Measurements from ENCODE around the gene TTLL5. TPM values are rescaled to one million over a fixed set of nuclear protein-coding genes. Genes with fewer than 3 reads are reported as not detected.
A peak's percentile ranks its signal among the peaks of the same experiment; 100 is the strongest.

The TTLL5 gene
- total RNA-seq, 2 experiments from 2014 or later = 19.8 to 26.4 TPM

DNA sequence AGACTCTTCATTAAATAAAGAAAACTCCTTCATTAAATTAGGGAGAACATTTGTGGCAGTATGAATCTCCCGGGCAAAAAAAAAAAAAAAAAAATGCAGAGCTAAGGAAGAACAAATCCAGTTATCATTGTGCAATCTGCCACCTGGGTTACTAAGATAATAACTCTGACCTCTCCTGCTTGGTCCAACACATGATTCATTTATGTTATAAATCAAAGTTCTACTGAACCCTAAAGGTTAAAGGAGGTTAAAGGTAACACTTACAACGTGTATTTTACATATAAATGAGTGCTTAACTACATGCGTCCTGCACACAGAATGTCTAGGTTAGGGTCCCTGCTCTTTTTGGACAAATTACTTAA is 316.5 kb downstream of the TTLL5 start:
- H3K4me1 ChIP-seq (ENCODE audit: insufficient read depth, low read length) = peaks cover 39% of the 10 kb centered on the region
- POLR2A ChIA-PET = no interaction called here
- Mint-ChIP-seq H3K4me1 (ENCODE audit: low read depth) (peaks cover 39% of the 10 kb centered on the region), H3K27me3 (no peaks in the 10 kb centered on the region), H3K9me3 (no peaks in the 10 kb centered on the region), H3K36me3 (ENCODE audit: low read depth) (no peaks in the 10 kb centered on the region), H3K4me3 (no peak overlapping the region), H3K27ac (no peak overlapping the region)
- H3K9me3 ChIP-seq (ENCODE audit: control insufficient read depth in 1 of 2, insufficient read depth in 1 of 2, low read length in 2 of 2) = no peaks in the 10 kb centered on the region
- intact Hi-C loops (cut with DNase I, micrococcal nuclease) = loop anchor here in 1 of 2 experiments (5.0 kb wide), 1 partner anchor 1365 kb away; the partner anchor contains the start of gene LTBP2
- DNase-seq (no peak), ATAC-seq (ENCODE audit: poor library complexity) (no peak)
- CTCF ChIA-PET = interaction anchor here (0.7 to 1.2 kb wide), 2 partner anchors 28 to 269 kb away, joined by 3 to 4 read pairs; no protein-coding TSS in a partner anchor
- TF ChIP-seq, protein P1, sequence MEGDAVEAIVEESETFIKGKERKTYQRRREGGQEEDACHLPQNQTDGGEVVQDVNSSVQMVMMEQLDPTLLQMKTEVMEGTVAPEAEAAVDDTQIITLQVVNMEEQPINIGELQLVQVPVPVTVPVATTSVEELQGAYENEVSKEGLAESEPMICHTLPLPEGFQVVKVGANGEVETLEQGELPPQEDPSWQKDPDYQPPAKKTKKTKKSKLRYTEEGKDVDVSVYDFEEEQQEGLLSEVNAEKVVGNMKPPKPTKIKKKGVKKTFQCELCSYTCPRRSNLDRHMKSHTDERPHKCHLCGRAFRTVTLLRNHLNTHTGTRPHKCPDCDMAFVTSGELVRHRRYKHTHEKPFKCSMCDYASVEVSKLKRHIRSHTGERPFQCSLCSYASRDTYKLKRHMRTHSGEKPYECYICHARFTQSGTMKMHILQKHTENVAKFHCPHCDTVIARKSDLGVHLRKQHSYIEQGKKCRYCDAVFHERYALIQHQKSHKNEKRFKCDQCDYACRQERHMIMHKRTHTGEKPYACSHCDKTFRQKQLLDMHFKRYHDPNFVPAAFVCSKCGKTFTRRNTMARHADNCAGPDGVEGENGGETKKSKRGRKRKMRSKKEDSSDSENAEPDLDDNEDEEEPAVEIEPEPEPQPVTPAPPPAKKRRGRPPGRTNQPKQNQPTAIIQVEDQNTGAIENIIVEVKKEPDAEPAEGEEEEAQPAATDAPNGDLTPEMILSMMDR (IDR thresholded peaks at IDR 0.05) = no peak
- H3K4me3 ChIP-seq (ENCODE audit: low read length) = no peak overlapping the region
- no peak overlapping the region for H3K27ac ChIP-seq (ENCODE audit: low read depth in 1 of 2, low read length in 2 of 2)
- H3K27me3 ChIP-seq (ENCODE audit: control insufficient read depth in 1 of 2, insufficient read depth in 2 of 2, low read length in 2 of 2) = no peaks in the 10 kb centered on the region
- H3K36me3 ChIP-seq (ENCODE audit: insufficient read depth, low read length) = no peaks in the 10 kb centered on the region

- Mint-ChIP-seq H3K4me3 (no peak overlapping the region), H3K27ac (peak overlapping the region; percentile 63), H3K27me3 (no peaks in the 10 kb centered on the region), H3K4me1 (ENCODE audit: low read depth) (peaks cover 39% of the 10 kb centered on the region), H3K36me3 (ENCODE audit: low read depth) (no peaks in the 10 kb centered on the region), H3K9me3 (no peaks in the 10 kb centered on the region)
- intact Hi-C loops (cut with DNase I, micrococcal nuclease) = loop anchor here in 1 of 2 experiments (5.0 kb wide), 1 partner anchor 1366 kb away; the partner anchor contains the start of gene LTBP2
- Histone ChIP-seq H3K4me3 (ENCODE audit: low read length) (no peak overlapping the region), H3K9me3 (ENCODE audit: control insufficient read depth in 1 of 2, insufficient read depth in 1 of 2, low read length in 2 of 2) (no peaks in the 10 kb centered on the region), H3K4me1 (ENCODE audit: insufficient read depth, low read length) (peaks cover 44% of the 10 kb centered on the region), H3K36me3 (ENCODE audit: insufficient read depth, low read length) (no peaks in the 10 kb centered on the region), H3K27me3 (ENCODE audit: control insufficient read depth in 1 of 2, insufficient read depth in 2 of 2, low read length in 2 of 2) (no peaks in the 10 kb centered on the region), H3K27ac (ENCODE audit: low read depth in 1 of 2, low read length in 2 of 2) (no peak overlapping the region)
- TF ChIP-seq, protein P1 (IDR thresholded peaks at IDR 0.05) = no peak
- peak; percentile 49 for ATAC-seq (ENCODE audit: poor library complexity)
- DNase-seq = peak in 10 of 14 experiments; percentile 12 to 57 (median 32)
- POLR2A ChIA-PET = interaction anchor here (1.1 to 1.7 kb wide), 2 partner anchors 269 to 683 kb away, joined by 3 to 9 read pairs; no protein-coding TSS in a partner anchor
- CTCF ChIA-PET = interaction anchor here (1.5 kb wide), 1 partner anchor 72 kb away, joined by 12 read pairs; no protein-coding TSS in a partner anchor
Measured at GRCh38 chr14:75978249-75978731, 317.2 kb downstream of the TTLL5 start.

GRCh38 chr14:75979071-75979571 is 318.1 kb downstream of the TTLL5 start:
- H3K27ac Mint-ChIP-seq = peak overlapping the region; percentile 24
- H3K4me1 ChIP-seq (ENCODE audit: insufficient read depth, low read length) = peaks cover 44% of the 10 kb centered on the region

More at GRCh38 chr14:75979071-75979571, 318.1 kb downstream of the TTLL5 start:
- H3K27me3 ChIP-seq (ENCODE audit: control insufficient read depth in 1 of 2, insufficient read depth in 2 of 2, low read length in 2 of 2) = no peaks in the 10 kb centered on the region
- H3K9me3 Mint-ChIP-seq = no peaks in the 10 kb centered on the region
- CTCF ChIA-PET = interaction anchor here (1.5 kb wide), 1 partner anchor 72 kb away, joined by 12 read pairs; no protein-coding TSS in a partner anchor
- peak in 5 of 14 experiments; percentile 9 to 52 (median 31) for DNase-seq
- peaks cover 39% of the 10 kb centered on the region for H3K4me1 Mint-ChIP-seq (ENCODE audit: low read depth)
- no peaks in the 10 kb centered on the region for H3K9me3 ChIP-seq (ENCODE audit: control insufficient read depth in 1 of 2, insufficient read depth in 1 of 2, low read length in 2 of 2)
- ATAC-seq (ENCODE audit: poor library complexity) = no peak
- no peak overlapping the region for H3K4me3 ChIP-seq (ENCODE audit: low read length)
- POLR2A ChIA-PET = interaction anchor here (1.1 to 1.7 kb wide), 2 partner anchors 270 to 684 kb away, joined by 3 to 9 read pairs; no protein-coding TSS in a partner anchor
- H3K4me3 Mint-ChIP-seq = no peak overlapping the region
- H3K36me3 Mint-ChIP-seq (ENCODE audit: low read depth) = no peaks in the 10 kb centered on the region
- intact Hi-C loops (cut with DNase I, micrococcal nuclease) = loop anchor here in 1 of 2 experiments (5.0 kb wide), 1 partner anchor 1367 kb away; the partner anchor contains the start of gene LTBP2
- no peaks in the 10 kb centered on the region for H3K36me3 ChIP-seq (ENCODE audit: insufficient read depth, low read length)
- no peak overlapping the region for H3K27ac ChIP-seq (ENCODE audit: low read depth in 1 of 2, low read length in 2 of 2)
- TF ChIP-seq, protein P1 (IDR thresholded peaks at IDR 0.05) = peak; percentile 19
- no peaks in the 10 kb centered on the region for H3K27me3 Mint-ChIP-seq

Data from CD4-positive, alpha-beta T cell (primary cell).